Tibial nerve (tissue), 3 donors: Measurements from ENCODE around the gene CDK18.

Experiments
- POLR2A ChIP-seq, 2 donors: fragments of 450-650 bp; IDR thresholded peaks; one replicate each; pipeline ENCODE4 v1.6.1; 2017; ENCODE audit warnings: antibody characterized with exemption in 2 of 2, mild to moderate bottlenecking in 2 of 2, moderate library complexity in 2 of 2
- TF ChIP-seq, protein P1 (sequence below), 5 experiments: fragments of 200-600 bp in 3 of 5; fragments of 450-650 bp in 2 of 5; sonication (generic) in 3 of 5; IDR thresholded peaks; one replicate each; pipeline ENCODE4 v1.5.1; 2016 to 2019; ENCODE audit warnings: antibody characterized with exemption in 5 of 5, mild to moderate bottlenecking in 3 of 5, moderate library complexity in 2 of 5

DNA sequence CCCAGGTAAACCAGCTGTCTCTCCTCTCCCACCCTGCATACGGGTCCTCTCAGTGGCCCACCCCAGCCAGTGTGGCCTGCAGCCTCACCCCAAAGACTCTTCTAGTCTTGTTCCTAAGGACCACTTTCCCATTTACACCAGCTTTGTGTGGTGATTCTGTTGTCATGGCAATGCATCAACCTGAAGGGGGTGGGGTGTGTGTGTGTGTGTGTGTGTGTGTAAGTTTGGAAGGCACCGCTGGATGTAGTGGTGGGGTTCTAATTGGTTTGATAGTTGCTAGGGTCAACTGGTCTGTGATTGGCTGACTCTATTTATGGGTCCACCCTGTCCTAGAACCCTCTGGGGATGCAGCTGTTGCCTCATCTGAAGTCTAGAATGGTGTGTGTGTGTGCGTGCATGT is 4.7 kb upstream of the CDK18 start:
- TF ChIP-seq, protein P1, sequence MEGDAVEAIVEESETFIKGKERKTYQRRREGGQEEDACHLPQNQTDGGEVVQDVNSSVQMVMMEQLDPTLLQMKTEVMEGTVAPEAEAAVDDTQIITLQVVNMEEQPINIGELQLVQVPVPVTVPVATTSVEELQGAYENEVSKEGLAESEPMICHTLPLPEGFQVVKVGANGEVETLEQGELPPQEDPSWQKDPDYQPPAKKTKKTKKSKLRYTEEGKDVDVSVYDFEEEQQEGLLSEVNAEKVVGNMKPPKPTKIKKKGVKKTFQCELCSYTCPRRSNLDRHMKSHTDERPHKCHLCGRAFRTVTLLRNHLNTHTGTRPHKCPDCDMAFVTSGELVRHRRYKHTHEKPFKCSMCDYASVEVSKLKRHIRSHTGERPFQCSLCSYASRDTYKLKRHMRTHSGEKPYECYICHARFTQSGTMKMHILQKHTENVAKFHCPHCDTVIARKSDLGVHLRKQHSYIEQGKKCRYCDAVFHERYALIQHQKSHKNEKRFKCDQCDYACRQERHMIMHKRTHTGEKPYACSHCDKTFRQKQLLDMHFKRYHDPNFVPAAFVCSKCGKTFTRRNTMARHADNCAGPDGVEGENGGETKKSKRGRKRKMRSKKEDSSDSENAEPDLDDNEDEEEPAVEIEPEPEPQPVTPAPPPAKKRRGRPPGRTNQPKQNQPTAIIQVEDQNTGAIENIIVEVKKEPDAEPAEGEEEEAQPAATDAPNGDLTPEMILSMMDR (IDR thresholded peaks at IDR 0.05) = no peak
- no peak for TF ChIP-seq POLR2A (IDR thresholded peaks at IDR 0.05)
